RWPE2 (cell line): ENCODE measurements around the gene KIRREL3.

Experiments used
- ATAC-seq: fragments of 200-7000 bp; cut with Tn5 transposase; 3 replicates; pipeline ENCODE4 v1.9.1; 2021; ENCODE audit warnings: low read depth
- DNase-seq: peaks from one replicate; pipeline ENCODE4 v3.0.0-alpha.2; 2020; ENCODE audit warnings: low spot score
- H3K27ac ChIP-seq: fragments of 450-650 bp; 2 replicates; pipeline ENCODE4 v1.5.1; 2017; ENCODE audit warnings: mild to moderate bottlenecking; ENCODE audit not compliant: poor library complexity, severe bottlenecking
- H3K27me3 ChIP-seq: fragments of 250-450 bp; sonication (Bioruptor Pico); 2 replicates; pipeline ENCODE4 v1.5.1; 2021; ENCODE audit warnings: mild to moderate bottlenecking, moderate library complexity; ENCODE audit not compliant: insufficient read depth, poor library complexity, severe bottlenecking
- H3K36me3 ChIP-seq: fragments of 250-450 bp; sonication (Bioruptor Pico); 2 replicates; pipeline ENCODE4 v1.5.1; 2020; ENCODE audit warnings: low read depth, mild to moderate bottlenecking, moderate library complexity
- H3K4me1 ChIP-seq: fragments of 250-450 bp; sonication (Bioruptor Pico); 2 replicates; pipeline ENCODE4 v1.5.1; 2021; ENCODE audit warnings: mild to moderate bottlenecking, moderate library complexity; ENCODE audit not compliant: insufficient read depth, poor library complexity, severe bottlenecking
- H3K4me3 ChIP-seq: fragments of 250-450 bp; sonication (Bioruptor Pico); 2 replicates; pipeline ENCODE4 v1.5.1; 2021; ENCODE audit warnings: mild to moderate bottlenecking, moderate library complexity; ENCODE audit not compliant: severe bottlenecking
- H3K9me3 ChIP-seq: fragments of 250-450 bp; sonication (Bioruptor Pico); 2 replicates; pipeline ENCODE4 v1.5.1; 2021; ENCODE audit warnings: mild to moderate bottlenecking, moderate library complexity; ENCODE audit not compliant: severe bottlenecking
- CTCF ChIP-seq: fragments of 450-650 bp; IDR thresholded peaks from one replicate; pipeline ENCODE4 v1.5.1; 2017; ENCODE audit warnings: mild to moderate bottlenecking, moderate library complexity; ENCODE audit not compliant: poor library complexity, severe bottlenecking

The KIRREL3 gene

GRCh38 chr11:126403022-126403581 is 597.5 kb downstream of the KIRREL3 start:
- ATAC-seq = peak; percentile 86
- no peak for TF ChIP-seq CTCF
- Histone ChIP-seq H3K27ac (peak overlapping the region; percentile 77), H3K4me1 (peaks cover 40% of the 10 kb centered on the region), H3K4me3 (no peak overlapping the region), H3K36me3 (peaks cover 15% of the 10 kb centered on the region), H3K9me3 (no peaks in the 10 kb centered on the region), H3K27me3 (no peaks in the 10 kb centered on the region)
- peak; percentile 94 for DNase-seq

GRCh38 chr11:126400479-126400878 is 600.1 kb downstream of the KIRREL3 start:
- Histone ChIP-seq H3K4me1 (peaks cover 32% of the 10 kb centered on the region), H3K27ac (peak overlapping the region; percentile 77), H3K27me3 (no peaks in the 10 kb centered on the region), H3K4me3 (no peak overlapping the region), H3K36me3 (0 out of 2 replicates have a peak, but pooled peaks cover 3% of the 10 kb centered on the region), H3K9me3 (no peaks in the 10 kb centered on the region)
- ATAC-seq (no peak), DNase-seq (no peak)
- TF ChIP-seq CTCF = no peak

GRCh38 chr11:126400019-126400418 is 600.6 kb downstream of the KIRREL3 start:
- H3K27ac ChIP-seq = peak overlapping the region; percentile 77
- no peak for TF ChIP-seq CTCF
- ATAC-seq (no peak), DNase-seq (no peak)
- no peak overlapping the region for H3K4me3 ChIP-seq
- H3K27me3 ChIP-seq = no peaks in the 10 kb centered on the region
- H3K4me1 ChIP-seq = peaks cover 32% of the 10 kb centered on the region
- no peaks in the 10 kb centered on the region for H3K9me3 ChIP-seq
- H3K36me3 ChIP-seq = 0 out of 2 replicates have a peak, but pooled peaks cover 3% of the 10 kb centered on the region

GRCh38 chr11:126398721-126399120 is 601.8 kb downstream of the KIRREL3 start:
- TF ChIP-seq CTCF = no peak
- Histone ChIP-seq H3K27me3 (no peaks in the 10 kb centered on the region), H3K4me1 (peaks cover 28% of the 10 kb centered on the region), H3K36me3 (0 out of 2 replicates have a peak, but pooled peaks cover 3% of the 10 kb centered on the region), H3K9me3 (no peaks in the 10 kb centered on the region), H3K27ac (peak overlapping the region; percentile 77), H3K4me3 (no peak overlapping the region)
- DNase-seq (no peak), ATAC-seq (no peak)

GRCh38 chr11:126398296-126398695 is 602.3 kb downstream of the KIRREL3 start:
- no peak overlapping the region for H3K27ac ChIP-seq
- H3K36me3 ChIP-seq = 0 out of 2 replicates have a peak, but pooled peaks cover 3% of the 10 kb centered on the region
- TF ChIP-seq CTCF = no peak
- no peak overlapping the region for H3K4me3 ChIP-seq
- ATAC-seq = no peak
- peaks cover 28% of the 10 kb centered on the region for H3K4me1 ChIP-seq
- no peak for DNase-seq
- H3K27me3 ChIP-seq = no peaks in the 10 kb centered on the region
- no peaks in the 10 kb centered on the region for H3K9me3 ChIP-seq
